ENCODE data around the gene KANK2.
"Not testable (repeated sequence)": the region's sequence is repeated elsewhere in the genome, so short reads cannot be mapped to it uniquely, and the experiment has no call there.

Gene KANK2

GRCh38 chr19:11165486-11166030 is 31.8 kb downstream of the KANK2 start:
- no peaks in the 10 kb centered on the region for H4K20me1 ChIP-seq (ENCODE audit: insufficient read depth, low read length)
- TF ChIP-seq CTCF (IDR thresholded peaks at IDR 0.05; ENCODE audit: low read length) = no peak
- no peak for TF ChIP-seq EZH2 (IDR thresholded peaks at IDR 0.05; ENCODE audit: borderline replicate concordance, low read length)
- H3K79me2 ChIP-seq (ENCODE audit: insufficient read depth, low read length) = no peaks in the 10 kb centered on the region
- peaks cover 51% of the 10 kb centered on the region for H3K36me3 ChIP-seq (ENCODE audit: insufficient read depth, low read length)
- H3K27me3 ChIP-seq (ENCODE audit: insufficient read depth, low read length) = no peaks in the 10 kb centered on the region
- no peak overlapping the region for H3K27ac ChIP-seq (ENCODE audit: low read depth, low read length, poor library complexity, severe bottlenecking)
- H3K9me3 ChIP-seq (ENCODE audit: low read length) = no peaks in the 10 kb centered on the region
- H3K4me1 ChIP-seq (ENCODE audit: insufficient read depth, low read length, severe bottlenecking) = no peaks in the 10 kb centered on the region
- no peak overlapping the region for H3K4me3 ChIP-seq (ENCODE audit: low read depth, low read length, poor library complexity, severe bottlenecking)
- H3K9ac ChIP-seq (ENCODE audit: low read length) = no peak overlapping the region
- no peaks in the 10 kb centered on the region for H3F3A ChIP-seq (ENCODE audit: insufficient read depth, low read length)
- no peak overlapping the region for H2AFZ ChIP-seq (ENCODE audit: low read length)
- H3K9me2 ChIP-seq (ENCODE audit: low read depth, low read length) = no peaks in the 10 kb centered on the region
- H3K4me2 ChIP-seq (ENCODE audit: low read length) = no peak overlapping the region

GRCh38 chr19:11164879-11165406 is 32.4 kb downstream of the KANK2 start:
- Histone ChIP-seq H3K9ac (ENCODE audit: low read length) (no peak overlapping the region), H3K27ac (ENCODE audit: low read depth, low read length, poor library complexity, severe bottlenecking) (no peak overlapping the region), H3K4me2 (ENCODE audit: low read length) (no peak overlapping the region), H2AFZ (ENCODE audit: low read length) (no peak overlapping the region), H3K27me3 (ENCODE audit: insufficient read depth, low read length) (no peaks in the 10 kb centered on the region), H3K36me3 (ENCODE audit: insufficient read depth, low read length) (peaks cover 45% of the 10 kb centered on the region), H3K4me1 (ENCODE audit: insufficient read depth, low read length, severe bottlenecking) (no peaks in the 10 kb centered on the region), H3K4me3 (ENCODE audit: low read depth, low read length, poor library complexity, severe bottlenecking) (no peak overlapping the region), H3F3A (ENCODE audit: insufficient read depth, low read length) (no peaks in the 10 kb centered on the region), H3K9me2 (ENCODE audit: low read depth, low read length) (no peaks in the 10 kb centered on the region), H3K9me3 (ENCODE audit: low read length) (no peaks in the 10 kb centered on the region), H3K79me2 (ENCODE audit: insufficient read depth, low read length) (no peaks in the 10 kb centered on the region), H4K20me1 (ENCODE audit: insufficient read depth, low read length) (no peaks in the 10 kb centered on the region)
- TF ChIP-seq EZH2 (IDR thresholded peaks at IDR 0.05; ENCODE audit: borderline replicate concordance, low read length) (no peak), CTCF (IDR thresholded peaks at IDR 0.05; ENCODE audit: low read length) (no peak)

GRCh38 chr19:11164296-11164695 is 33.0 kb downstream of the KANK2 start:
- H3K4me1 ChIP-seq (ENCODE audit: insufficient read depth, low read length, severe bottlenecking) = no peaks in the 10 kb centered on the region
- no peak overlapping the region for H3K9ac ChIP-seq (ENCODE audit: low read length)
- H3K27ac ChIP-seq (ENCODE audit: low read depth, low read length, poor library complexity, severe bottlenecking) = no peak overlapping the region
- no peaks in the 10 kb centered on the region for H4K20me1 ChIP-seq (ENCODE audit: insufficient read depth, low read length)
- no peaks in the 10 kb centered on the region for H3F3A ChIP-seq (ENCODE audit: insufficient read depth, low read length)
- no peaks in the 10 kb centered on the region for H3K79me2 ChIP-seq (ENCODE audit: insufficient read depth, low read length)
- H3K4me2 ChIP-seq (ENCODE audit: low read length) = no peak overlapping the region
- H3K9me2 ChIP-seq (ENCODE audit: low read depth, low read length) = no peaks in the 10 kb centered on the region
- no peak for TF ChIP-seq EZH2 (IDR thresholded peaks at IDR 0.05; ENCODE audit: borderline replicate concordance, low read length)
- no peak for TF ChIP-seq CTCF (IDR thresholded peaks at IDR 0.05; ENCODE audit: low read length)
- H3K27me3 ChIP-seq (ENCODE audit: insufficient read depth, low read length) = no peaks in the 10 kb centered on the region
- H3K9me3 ChIP-seq (ENCODE audit: low read length) = no peaks in the 10 kb centered on the region
- H3K4me3 ChIP-seq (ENCODE audit: low read depth, low read length, poor library complexity, severe bottlenecking) = no peak overlapping the region
- H3K36me3 ChIP-seq (ENCODE audit: insufficient read depth, low read length) = peaks cover 38% of the 10 kb centered on the region
- no peak overlapping the region for H2AFZ ChIP-seq (ENCODE audit: low read length)

- not testable (repeated sequence) for H2AFZ ChIP-seq (ENCODE audit: low read length); H3K4me2 ChIP-seq (ENCODE audit: low read length); H3F3A ChIP-seq (ENCODE audit: insufficient read depth, low read length); H3K4me3 ChIP-seq (ENCODE audit: low read depth, low read length, poor library complexity, severe bottlenecking); H3K36me3 ChIP-seq (ENCODE audit: insufficient read depth, low read length); H3K27me3 ChIP-seq (ENCODE audit: insufficient read depth, low read length); H3K9me3 ChIP-seq (ENCODE audit: low read length); H3K79me2 ChIP-seq (ENCODE audit: insufficient read depth, low read length); H3K27ac ChIP-seq (ENCODE audit: low read depth, low read length, poor library complexity, severe bottlenecking); H3K9me2 ChIP-seq (ENCODE audit: low read depth, low read length); H4K20me1 ChIP-seq (ENCODE audit: insufficient read depth, low read length); H3K4me1 ChIP-seq (ENCODE audit: insufficient read depth, low read length, severe bottlenecking); H3K9ac ChIP-seq (ENCODE audit: low read length)
Measured at GRCh38 chr19:11160440-11160768, 36.9 kb downstream of the KANK2 start.

Measured in OCI-LY1 (cell line).